Skeletal muscle satellite cell (primary cell): ENCODE measurements around the gene ADAM10. TPM values are rescaled to one million over a fixed set of nuclear protein-coding genes. Genes with fewer than 3 reads are reported as not detected.

Experiments
- H3K27me3 ChIP-seq: 2 replicates; pipeline ENCODE4 v1.7.0; 2013; ENCODE audit warnings: low read length; ENCODE audit not compliant: control insufficient read depth, insufficient read depth
- H3K36me3 ChIP-seq: 2 replicates; pipeline ENCODE4 v1.7.0; 2013; ENCODE audit warnings: mild to moderate bottlenecking, control low read depth, low read length; ENCODE audit not compliant: insufficient read depth
- H3K4me1 ChIP-seq: 2 replicates; pipeline ENCODE4 v1.7.0; 2013; ENCODE audit warnings: low read length; ENCODE audit not compliant: control insufficient read depth, insufficient read depth
- H3K4me2 ChIP-seq: 2 replicates; pipeline ENCODE4 v1.7.0; 2013; ENCODE audit warnings: mild to moderate bottlenecking, low read length
- H3K4me3 ChIP-seq: 2 replicates; pipeline ENCODE4 v1.7.0; 2013; ENCODE audit warnings: low read length
- H3K9ac ChIP-seq: 2 replicates; pipeline ENCODE4 v1.7.0; 2013; ENCODE audit warnings: mild to moderate bottlenecking, low read depth, low read length, moderate library complexity
- H3K9me3 ChIP-seq: replicated peaks from 2 replicates; pipeline ENCODE4 v1.7.0; 2013; ENCODE audit warnings: mild to moderate bottlenecking, control low read depth, low read length
- small RNA-seq: library from RNA; depleted of rRNA; stranded (forward); fragments of <200 nt; gene quantifications from one replicate; pipeline ENCODE3, GENCODE V24; 2012

ADAM10 gene

DNA sequence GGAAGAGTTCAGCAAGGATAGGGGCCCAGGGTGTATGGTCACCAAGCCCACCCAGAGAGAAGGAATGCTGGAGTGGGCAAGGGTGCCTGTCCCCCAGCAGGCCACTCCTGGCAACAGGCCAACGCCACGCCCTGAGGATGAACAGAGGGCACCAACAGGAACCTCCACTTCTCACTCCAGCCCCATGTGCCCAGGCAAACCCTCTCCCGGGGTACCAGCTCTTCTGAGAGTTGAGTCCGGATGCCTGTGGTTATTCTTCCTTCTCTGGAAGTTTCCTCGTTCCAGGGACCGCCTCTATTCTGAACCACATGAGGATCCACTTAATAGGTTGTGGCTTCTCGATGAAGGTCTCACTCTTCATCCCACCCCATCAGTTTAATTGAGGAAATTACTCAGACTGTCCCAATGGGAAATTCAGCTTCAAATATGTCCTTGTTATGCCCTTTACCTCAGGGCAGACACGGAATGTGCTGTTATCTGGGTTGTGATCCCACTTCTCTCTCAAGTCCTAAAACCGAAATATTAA is 203.4 kb downstream of the ADAM10 start:
- Histone ChIP-seq H3K9ac (no peak overlapping the region), H3K4me3 (no peak overlapping the region), H3K36me3 (no peaks in the 10 kb centered on the region), H3K4me2 (no peak overlapping the region), H3K27me3 (no peaks in the 10 kb centered on the region), H3K9me3 (no peaks in the 10 kb centered on the region), H3K4me1 (peaks cover 37% of the 10 kb centered on the region)

GRCh38 chr15:58545307-58546065 is 204.0 kb downstream of the ADAM10 start:
- H3K4me2 ChIP-seq, result no peak overlapping the region
- H3K9ac ChIP-seq, result no peak overlapping the region
- peaks cover 35% of the 10 kb centered on the region for H3K4me1 ChIP-seq
- no peak overlapping the region for H3K4me3 ChIP-seq
- H3K9me3 ChIP-seq, result no peaks in the 10 kb centered on the region
- H3K27me3 ChIP-seq, result no peaks in the 10 kb centered on the region
- no peaks in the 10 kb centered on the region for H3K36me3 ChIP-seq

GRCh38 chr15:58544756-58545155 is 204.8 kb downstream of the ADAM10 start:
- Histone ChIP-seq H3K27me3 (no peaks in the 10 kb centered on the region), H3K4me1 (peaks cover 35% of the 10 kb centered on the region), H3K9ac (no peak overlapping the region), H3K36me3 (no peaks in the 10 kb centered on the region), H3K4me3 (no peak overlapping the region), H3K9me3 (no peaks in the 10 kb centered on the region), H3K4me2 (no peak overlapping the region)

DNA sequence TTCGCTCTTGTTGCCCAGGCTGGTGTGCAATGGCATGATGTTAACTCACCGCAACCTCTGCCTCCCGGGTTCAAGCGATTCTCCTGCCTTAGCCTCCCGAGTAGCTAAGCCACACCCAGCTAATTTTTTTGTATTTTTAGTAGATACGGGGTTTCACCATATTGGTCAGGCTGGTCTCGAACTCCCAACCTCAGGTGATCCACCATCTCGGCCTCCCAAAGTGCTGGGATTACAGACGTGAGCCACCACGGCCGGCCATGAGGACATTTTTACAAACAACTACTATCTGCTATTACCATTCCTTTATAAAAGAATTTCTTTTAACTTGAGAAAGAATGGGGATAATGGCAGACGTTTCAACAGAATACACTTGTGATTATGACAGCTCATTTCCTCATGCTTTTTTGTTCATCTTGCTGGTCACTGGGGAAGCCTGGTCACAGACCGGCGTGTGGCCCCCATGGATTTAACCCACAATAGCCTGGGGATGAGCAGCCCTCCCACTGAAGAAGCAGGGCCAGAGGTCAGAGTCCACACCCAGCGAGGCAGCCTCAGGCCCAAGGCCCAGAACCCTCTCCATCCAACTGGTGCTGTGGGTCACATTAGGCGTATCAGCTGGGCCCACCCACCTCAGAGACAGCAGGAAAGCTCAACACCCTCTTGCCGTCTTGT is 205.7 kb downstream of the ADAM10 start:
- Histone ChIP-seq H3K9ac (no peak overlapping the region), H3K27me3 (no peaks in the 10 kb centered on the region), H3K4me2 (no peak overlapping the region), H3K36me3 (no peaks in the 10 kb centered on the region), H3K4me3 (no peak overlapping the region), H3K4me1 (peaks cover 26% of the 10 kb centered on the region), H3K9me3 (no peaks in the 10 kb centered on the region)

DNA sequence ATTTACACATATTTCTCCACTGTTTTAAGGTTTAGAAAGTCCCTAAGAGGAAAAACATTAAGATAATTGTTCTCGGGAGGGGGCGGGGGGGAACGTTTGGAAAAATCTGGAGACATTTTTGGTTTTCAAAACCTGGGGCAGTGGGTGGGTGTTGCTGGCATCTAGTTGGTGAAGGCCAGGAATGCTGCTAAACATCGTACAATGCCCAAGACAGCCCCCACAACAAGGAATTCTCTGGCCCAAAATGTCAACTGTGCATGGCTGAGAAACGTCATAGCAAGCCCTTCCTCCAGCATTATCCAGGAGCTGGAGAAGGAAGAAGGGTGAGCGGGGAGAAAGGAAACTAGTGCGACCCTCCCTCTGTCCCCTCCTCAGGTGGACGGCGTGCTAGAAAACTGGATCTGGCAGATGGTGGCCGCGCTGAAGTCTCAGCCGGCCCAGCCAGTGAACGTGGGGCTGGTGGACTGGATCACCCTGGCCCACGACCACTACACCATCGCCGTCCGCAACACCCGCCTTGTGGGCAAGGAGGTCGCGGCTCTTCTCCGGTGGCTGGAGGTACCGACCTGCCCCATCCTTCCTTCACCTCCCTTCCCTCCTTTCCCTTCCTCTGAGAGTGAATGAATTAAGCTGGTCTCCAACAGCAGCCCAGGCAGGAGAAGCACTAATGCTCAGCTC is 208.0 kb downstream of the ADAM10 start:
- peaks cover 7% of the 10 kb centered on the region for H3K4me1 ChIP-seq
- no peaks in the 10 kb centered on the region for H3K9me3 ChIP-seq
- no peak overlapping the region for H3K4me3 ChIP-seq
- H3K27me3 ChIP-seq, result peaks cover 5% of the 10 kb centered on the region
- H3K4me2 ChIP-seq, result no peak overlapping the region
- H3K9ac ChIP-seq, result no peak overlapping the region
- H3K36me3 ChIP-seq, result no peaks in the 10 kb centered on the region

- Histone ChIP-seq H3K4me1 (no peaks in the 10 kb centered on the region), H3K27me3 (peaks cover 9% of the 10 kb centered on the region), H3K9ac (no peak overlapping the region)
Observed at GRCh38 chr15:58539548-58539947, 210.0 kb downstream of the ADAM10 start.

GRCh38 chr15:58538901-58539300 is 210.6 kb downstream of the ADAM10 start:
- H3K36me3 ChIP-seq, result no peaks in the 10 kb centered on the region
- H3K27me3 ChIP-seq, result peaks cover 9% of the 10 kb centered on the region
- no peak overlapping the region for H3K4me2 ChIP-seq
- no peak overlapping the region for H3K4me3 ChIP-seq
- no peaks in the 10 kb centered on the region for H3K9me3 ChIP-seq
- H3K4me1 ChIP-seq, result no peaks in the 10 kb centered on the region
- H3K9ac ChIP-seq, result no peak overlapping the region

More at GRCh38 chr15:58539548-58539947, 210.0 kb downstream of the ADAM10 start:
- Histone ChIP-seq H3K36me3 (no peaks in the 10 kb centered on the region), H3K4me2 (no peak overlapping the region), H3K4me3 (no peak overlapping the region), H3K9me3 (no peaks in the 10 kb centered on the region)

Small RNA genes within 50 kb of the gene (small RNA-seq; reads per million reads assigned to genes)
- gene AC091046.1 (not detected), gene RF00012 (not detected)
